Loucy (cell line): ENCODE measurements around the gene OR6K6.

Experiments used
- CTCF ChIP-seq: fragments of 200-600 bp; sonication (generic); conservative IDR thresholded peaks from 2 replicates; pipeline ENCODE4 v1.5.1; 2014; ENCODE audit warnings: mild to moderate bottlenecking, antibody characterized with exemption, low read length
- EZH2phosphoT487 ChIP-seq: fragments of 200-600 bp; IDR thresholded peaks from 2 replicates; pipeline ENCODE4 v1.6.1; 2018; ENCODE audit warnings: antibody characterized with exemption, mild to moderate bottlenecking, moderate library complexity, borderline replicate concordance

- no peak for TF ChIP-seq CTCF
- TF ChIP-seq EZH2phosphoT487, result no peak
These were observed 43.4 kb upstream of the OR6K6 start for GRCh38 chr1:158711098-158711497.
